NCI-H1417 (cell line): ENCODE results near the gene SNED1.

Experiments used
- DNase-seq, 3 experiments: peaks; one replicate each; lab custom pipeline; 2025; lab: John Stamatoyannopoulos, UW

SNED1 gene

DNA sequence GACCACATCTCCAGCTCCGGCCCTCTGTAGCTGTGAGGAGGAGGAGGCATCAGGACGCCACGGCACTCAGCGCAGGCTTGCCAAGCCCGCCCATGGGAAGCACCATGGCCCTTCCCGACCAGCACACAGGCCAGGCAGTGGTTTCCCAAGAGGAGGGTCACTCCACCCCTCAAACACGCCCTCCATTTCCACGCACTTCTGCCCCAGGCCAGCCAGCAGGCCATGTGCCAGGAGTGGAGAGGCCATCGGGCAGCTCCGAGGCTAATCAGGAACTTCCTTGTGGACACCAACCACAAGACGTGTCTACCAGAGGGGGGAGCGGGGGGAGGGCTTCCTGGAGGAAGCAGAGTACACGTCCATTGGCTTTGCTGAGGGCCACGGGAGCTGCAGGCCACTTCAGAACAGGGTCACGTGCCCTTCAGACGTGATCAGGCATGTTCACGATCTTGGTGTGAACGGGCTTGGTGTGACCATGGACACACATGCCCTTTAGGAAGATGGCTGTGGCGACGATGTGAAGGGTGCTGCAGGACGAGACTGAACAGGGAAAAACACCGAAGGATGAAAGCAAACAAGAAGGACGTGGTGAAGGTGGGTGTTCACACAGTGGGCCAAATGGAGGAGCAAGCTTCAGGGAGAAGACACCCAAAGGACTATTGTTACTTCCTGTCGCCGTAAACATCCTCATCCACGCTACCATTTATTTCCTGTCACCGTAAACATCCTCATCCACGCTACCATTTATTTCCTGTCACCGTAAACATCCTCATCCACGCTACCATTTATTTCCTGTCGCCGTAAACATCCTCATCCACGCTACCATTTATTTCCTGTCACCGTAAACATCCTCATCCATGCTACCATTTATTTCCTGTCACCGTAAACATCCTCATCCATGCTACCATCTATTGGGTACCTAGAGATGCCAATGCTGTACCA is 110.1 kb downstream of the SNED1 start:
- DNase-seq: no peak

DNA sequence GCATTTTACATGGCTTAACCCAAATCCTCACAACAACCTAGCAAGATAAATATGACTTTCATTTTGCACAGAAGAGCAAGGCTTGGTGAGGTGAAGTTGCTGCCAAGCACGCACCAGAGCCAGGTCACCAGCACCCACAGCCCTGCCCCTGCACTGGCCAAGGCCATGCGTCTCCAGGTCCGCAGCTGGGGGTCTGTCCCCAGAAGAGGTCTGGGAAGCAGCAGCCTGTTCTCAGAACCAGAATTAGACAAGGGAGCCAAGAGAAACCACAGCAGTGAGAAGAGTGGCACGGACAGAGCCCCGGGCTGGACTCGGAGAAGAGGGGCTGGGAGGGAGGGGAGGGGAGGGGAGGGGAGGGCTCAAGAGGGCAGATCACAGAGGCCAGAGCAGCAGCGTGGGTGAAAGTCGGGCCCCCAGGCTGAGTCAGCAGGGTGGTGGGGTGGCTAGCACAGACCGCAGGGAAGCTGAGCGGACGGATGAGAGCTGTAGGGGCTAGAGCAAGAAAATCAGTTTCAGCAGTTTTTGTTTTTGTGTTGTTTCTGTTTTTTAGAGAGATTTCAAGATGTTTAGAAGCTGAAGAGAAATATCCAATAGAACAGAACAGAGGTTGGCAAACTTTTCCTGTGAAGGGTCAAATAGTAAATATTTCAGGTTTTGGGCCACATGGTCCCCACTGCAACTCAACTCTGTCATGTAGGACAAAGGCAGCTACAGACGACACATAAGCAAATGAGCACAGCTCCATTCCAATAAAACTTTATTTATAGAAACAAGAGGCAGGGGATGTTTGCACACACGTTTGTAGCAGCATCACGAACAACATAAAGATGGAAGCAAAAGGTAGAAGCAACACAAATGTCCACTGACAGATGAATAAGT is 111.0 kb downstream of the SNED1 start:
- DNase-seq: no peak

DNA sequence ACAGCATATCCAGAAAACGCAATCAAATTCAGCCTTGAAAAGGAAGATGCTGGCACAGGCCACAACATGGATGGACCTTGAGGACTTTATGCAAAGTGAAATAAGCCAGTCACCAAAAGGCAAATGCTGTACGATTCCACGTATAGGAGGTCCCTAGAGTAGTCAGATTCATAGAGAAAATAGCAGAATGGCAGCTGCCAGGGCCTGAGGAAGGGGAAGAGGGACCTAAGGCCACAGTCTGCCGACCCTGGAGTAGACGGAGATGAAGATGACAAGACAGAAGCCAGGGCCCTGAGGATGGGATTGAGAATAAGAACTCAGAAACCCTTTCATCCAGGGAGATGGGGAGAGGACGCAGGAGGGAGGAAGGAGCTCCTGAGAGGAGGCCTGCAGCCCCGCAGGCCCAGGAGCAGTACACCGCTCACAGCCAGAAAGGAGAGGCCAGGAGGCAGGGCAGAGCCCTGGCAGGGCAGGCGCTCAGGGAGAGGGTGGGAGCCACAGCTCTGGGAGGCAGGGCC is 111.7 kb downstream of the SNED1 start:
- DNase-seq: no peak

DNA sequence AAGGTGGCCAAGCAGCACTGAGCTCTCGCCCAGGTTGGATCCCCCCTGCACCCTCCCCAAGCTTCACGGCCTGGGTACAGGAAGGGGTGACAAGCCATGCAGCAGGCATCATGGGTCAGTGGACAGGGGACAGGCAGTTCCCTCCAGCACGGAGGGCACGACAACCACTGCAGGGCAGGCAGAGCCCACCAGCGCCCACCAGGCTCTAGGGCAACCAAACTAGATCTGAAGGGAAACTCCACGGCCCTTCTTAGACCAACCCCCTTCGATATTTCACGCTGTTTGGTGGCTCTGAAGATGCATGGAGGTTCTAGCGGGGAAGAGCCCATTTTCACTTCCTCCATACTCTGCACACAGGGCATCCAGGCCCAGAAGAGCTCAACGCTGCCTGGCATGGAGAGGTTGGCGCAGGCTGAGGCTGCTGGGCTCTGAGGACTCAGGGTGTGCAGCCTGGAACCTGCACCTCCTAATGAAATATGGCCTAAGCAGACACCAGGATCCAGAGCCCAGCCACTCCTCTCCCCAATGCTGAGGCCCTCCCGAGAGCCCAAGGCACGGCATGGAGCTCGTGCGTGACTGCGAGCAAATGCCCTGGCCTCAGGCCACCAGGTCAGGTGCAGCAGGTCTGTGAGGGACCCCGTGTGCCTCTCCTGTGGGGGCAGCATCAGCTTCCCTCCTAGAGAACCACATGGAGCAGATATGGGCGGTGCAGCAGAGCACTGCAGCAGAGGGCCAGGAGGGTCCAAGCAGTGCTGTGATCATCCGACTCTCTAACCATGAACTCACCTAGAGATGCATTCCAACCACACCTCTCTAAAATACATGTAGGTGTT is 112.4 kb downstream of the SNED1 start:
- DNase-seq: no peak

GRCh38 chr2:241111440-241111805 is 113.0 kb downstream of the SNED1 start:
- no peak for DNase-seq

DNA sequence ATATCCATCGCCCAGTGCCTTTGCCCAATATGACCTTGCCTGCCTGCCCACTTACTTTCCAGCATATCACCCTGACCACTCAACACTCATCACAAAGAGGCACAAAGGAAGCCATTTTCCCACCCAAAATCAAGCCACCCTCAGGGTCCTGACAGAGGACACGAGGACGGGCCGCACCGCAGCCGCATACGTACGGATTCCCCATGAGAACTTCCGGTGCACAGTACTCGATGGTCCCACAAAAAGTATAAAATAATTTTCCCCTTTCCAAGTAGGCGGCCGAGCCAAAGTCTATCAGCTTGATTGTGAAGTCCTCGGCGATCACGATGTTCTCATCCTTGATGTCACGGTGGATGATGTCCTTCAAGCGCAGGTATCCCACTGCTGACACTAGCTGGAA is 113.6 kb downstream of the SNED1 start:
- no peak for DNase-seq

DNA sequence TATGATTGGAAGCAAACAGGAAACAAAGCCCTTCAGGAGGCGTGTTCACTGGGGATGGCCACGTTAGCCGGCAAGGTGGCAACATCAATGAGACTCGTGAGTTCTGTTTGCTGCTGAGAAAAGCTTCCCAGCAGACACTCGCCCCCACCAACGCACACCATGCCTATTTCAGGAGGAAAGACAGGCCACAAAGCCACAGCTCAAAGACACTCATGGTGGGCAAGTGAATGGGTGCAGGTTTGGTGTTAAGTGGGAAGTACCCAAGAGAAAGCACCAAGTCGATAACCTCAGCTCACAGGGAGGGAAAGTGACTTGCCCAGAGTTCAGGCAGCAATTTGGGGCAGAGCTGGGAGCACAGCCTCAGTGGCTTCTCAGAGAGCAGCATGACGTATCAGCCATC is 114.2 kb downstream of the SNED1 start:
- no peak for DNase-seq

- DNase-seq: no peak
These were observed 116.4 kb downstream of the SNED1 start for GRCh38 chr2:241114836-241115235.

- DNase-seq: no peak
These were observed 116.9 kb downstream of the SNED1 start for GRCh38 chr2:241115361-241115760.

DNA sequence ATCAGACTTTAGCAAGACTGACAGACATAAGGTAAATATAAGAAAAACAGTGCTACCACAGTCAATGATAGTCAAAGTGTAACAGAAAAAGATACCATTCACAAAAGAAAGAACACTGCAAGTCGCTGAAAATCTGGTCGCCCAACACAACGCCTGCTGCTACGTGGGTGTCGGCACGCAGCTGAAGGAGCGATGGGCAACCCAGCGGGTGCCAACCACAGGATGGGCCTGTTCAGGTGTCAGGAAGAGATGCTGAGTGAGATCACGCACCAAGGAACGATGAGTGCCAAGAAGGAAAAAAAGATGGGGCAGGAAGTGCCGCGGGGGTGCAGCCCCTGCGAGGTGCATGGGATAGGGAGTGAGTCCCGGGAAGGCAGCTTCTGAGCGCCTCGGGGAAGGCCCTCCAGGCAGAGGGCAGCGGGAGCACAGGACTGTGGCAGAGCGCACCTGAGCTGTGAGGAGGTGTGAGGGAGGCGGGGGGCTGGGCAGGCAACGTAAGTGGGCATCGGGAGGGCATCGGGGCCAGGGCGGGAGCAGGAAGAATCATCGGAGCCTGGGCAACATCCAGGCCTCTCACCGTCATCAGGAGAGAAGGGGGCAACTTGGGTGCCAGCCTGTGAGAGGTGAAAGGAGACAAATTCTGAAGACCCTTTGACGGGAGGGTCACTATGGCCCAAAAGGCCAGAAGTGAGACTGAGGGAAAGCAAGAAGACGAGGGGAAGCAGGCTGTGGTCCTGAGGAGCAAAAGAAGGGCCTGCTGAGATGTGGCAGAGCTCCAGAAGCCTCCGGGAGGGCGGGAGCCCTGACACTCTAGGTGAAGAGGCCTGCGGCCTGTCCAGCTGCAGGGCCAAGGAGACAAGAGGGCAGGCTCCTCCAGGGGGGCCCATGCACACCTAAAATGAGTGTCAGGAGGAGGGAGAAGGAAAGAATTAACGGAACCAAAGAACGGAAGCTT is 118.5 kb downstream of the SNED1 start:
- no peak for DNase-seq

GRCh38 chr2:241118737-241119505 is 120.5 kb downstream of the SNED1 start:
- DNase-seq: no peak

DNA sequence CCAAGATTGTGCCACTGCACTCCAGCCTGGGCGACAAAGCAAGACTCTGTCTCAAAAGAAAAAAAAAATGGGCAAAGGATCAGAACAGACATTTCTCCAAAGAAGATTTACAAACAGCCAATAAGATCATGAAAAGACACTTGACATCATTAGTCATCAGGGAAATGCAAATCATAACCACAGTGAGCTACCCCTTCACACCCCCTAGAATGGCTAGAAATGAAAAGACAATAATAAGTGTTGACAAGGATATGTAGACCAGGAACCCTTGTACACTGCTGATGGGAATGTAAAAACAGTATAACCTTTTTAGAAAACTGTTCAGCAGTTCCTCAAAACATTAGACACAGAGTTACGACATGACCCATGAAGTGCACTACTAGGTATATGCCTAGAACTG is 122.0 kb downstream of the SNED1 start:
- DNase-seq: no peak

- no peak for DNase-seq
These were observed 122.6 kb downstream of the SNED1 start for GRCh38 chr2:241121008-241121407.

GRCh38 chr2:241122376-241123002 is 124.1 kb downstream of the SNED1 start:
- no peak for DNase-seq

- DNase-seq: no peak
These were observed 125.6 kb downstream of the SNED1 start for GRCh38 chr2:241123816-241124536.

GRCh38 chr2:241125626-241126025 is 127.2 kb downstream of the SNED1 start:
- no peak for DNase-seq

- DNase-seq: no peak
These were observed 127.8 kb downstream of the SNED1 start for GRCh38 chr2:241126201-241126611.

- no peak for DNase-seq
These were observed 128.4 kb downstream of the SNED1 start for GRCh38 chr2:241126771-241127202.

- DNase-seq: no peak
These were observed 129.8 kb downstream of the SNED1 start for GRCh38 chr2:241128266-241128665.
